Nephron (organoid): ENCODE measurements around the gene PRAME.

ENCODE experiments used
- H3K27ac Mint-ChIP-seq, 3 experiments: 2 replicates each; pipeline ENCODE4 v1.8.0; 2020; ENCODE audit warnings: mixed read lengths in 3 of 3, mild to moderate bottlenecking in 2 of 3, moderate library complexity in 1 of 3
- H3K27me3 Mint-ChIP-seq: 2 replicates; pipeline ENCODE4 v1.8.0; 2021; ENCODE audit warnings: low read depth, mild to moderate bottlenecking, moderate library complexity, mixed read lengths
- H3K36me3 Mint-ChIP-seq: 2 replicates; pipeline ENCODE4 v1.8.0; 2020; ENCODE audit warnings: low read depth, mixed read lengths
- H3K4me1 Mint-ChIP-seq: 2 replicates; pipeline ENCODE4 v1.8.0; 2020; ENCODE audit warnings: mixed read lengths
- H3K4me3 Mint-ChIP-seq, 3 experiments: 2 replicates each; pipeline ENCODE4 v1.8.0; 2020; ENCODE audit warnings: mild to moderate bottlenecking in 3 of 3, mixed read lengths in 3 of 3, moderate library complexity in 2 of 3
- H3K9me3 Mint-ChIP-seq: 2 replicates; pipeline ENCODE4 v1.8.0; 2020; ENCODE audit warnings: mixed read lengths
- CTCF ChIP-seq, 3 experiments: fragments of 200-600 bp; sonication (generic); IDR thresholded peaks; one replicate each; pipeline ENCODE4 v1.5.0; 2021; ENCODE audit warnings: antibody characterized with exemption in 3 of 3; ENCODE audit not compliant: unreplicated experiment in 3 of 3

PRAME gene

DNA sequence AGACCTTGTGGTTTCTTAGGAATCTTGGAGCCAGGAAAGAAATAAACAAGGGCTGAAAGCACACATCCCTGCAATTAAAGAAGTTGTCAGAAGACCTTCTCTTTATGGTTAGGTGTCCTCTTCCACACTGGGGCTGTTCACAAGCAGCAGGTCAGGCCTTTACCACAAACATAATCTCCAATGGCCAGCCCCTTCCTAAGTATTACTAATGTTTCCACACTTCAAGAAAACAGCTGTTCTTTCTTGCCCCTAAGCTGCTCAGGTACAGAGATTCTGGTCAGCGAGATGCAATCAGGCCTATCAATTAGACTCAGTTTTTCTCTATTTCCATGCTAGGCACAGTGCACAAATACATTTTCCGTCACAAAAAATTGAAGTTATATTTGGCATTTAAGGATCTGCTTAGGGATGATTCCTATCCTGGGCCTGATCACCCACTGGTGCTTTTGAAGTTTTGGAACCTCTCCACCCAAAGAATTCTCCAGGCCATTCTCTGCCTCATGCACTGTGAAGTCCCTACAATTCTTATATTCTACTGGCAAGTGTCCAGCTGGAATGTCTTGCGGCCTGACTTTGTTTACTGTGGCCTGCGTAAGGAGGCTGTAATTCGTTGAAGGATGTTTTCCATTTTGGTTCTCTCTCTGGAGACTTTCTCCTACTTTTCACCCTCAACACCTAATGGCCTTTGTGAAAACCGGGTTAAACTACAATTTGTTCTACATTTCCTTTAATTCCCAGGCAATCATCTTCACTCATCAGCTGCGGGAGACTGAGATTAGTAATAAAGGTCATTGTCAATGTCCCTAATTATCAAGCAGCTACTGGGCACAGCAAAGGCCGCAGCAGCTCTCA, 5.1 kb downstream of the PRAME start:
- peaks cover 24% of the 10 kb centered on the region for H3K27me3 Mint-ChIP-seq
- H3K4me1 Mint-ChIP-seq, result no peaks in the 10 kb centered on the region
- no peaks in the 10 kb centered on the region for H3K9me3 Mint-ChIP-seq
- H3K27ac Mint-ChIP-seq, result no peak overlapping the region
- no peak for TF ChIP-seq CTCF (IDR thresholded peaks at IDR 0.05; ENCODE audit: unreplicated experiment in 3 of 3)
- no peaks in the 10 kb centered on the region for H3K36me3 Mint-ChIP-seq
- H3K4me3 Mint-ChIP-seq, result no peak overlapping the region

- peaks cover 32% of the 10 kb centered on the region for H3K27me3 Mint-ChIP-seq
- H3K36me3 Mint-ChIP-seq, result no peaks in the 10 kb centered on the region
- H3K4me3 Mint-ChIP-seq, result no peak overlapping the region
- no peak for TF ChIP-seq CTCF (IDR thresholded peaks at IDR 0.05; ENCODE audit: unreplicated experiment in 3 of 3)
- no peak overlapping the region for H3K27ac Mint-ChIP-seq
- no peaks in the 10 kb centered on the region for H3K4me1 Mint-ChIP-seq
- no peaks in the 10 kb centered on the region for H3K9me3 Mint-ChIP-seq
Observed at GRCh38 chr22:22553141-22553540, 5.9 kb downstream of the PRAME start.

DNA sequence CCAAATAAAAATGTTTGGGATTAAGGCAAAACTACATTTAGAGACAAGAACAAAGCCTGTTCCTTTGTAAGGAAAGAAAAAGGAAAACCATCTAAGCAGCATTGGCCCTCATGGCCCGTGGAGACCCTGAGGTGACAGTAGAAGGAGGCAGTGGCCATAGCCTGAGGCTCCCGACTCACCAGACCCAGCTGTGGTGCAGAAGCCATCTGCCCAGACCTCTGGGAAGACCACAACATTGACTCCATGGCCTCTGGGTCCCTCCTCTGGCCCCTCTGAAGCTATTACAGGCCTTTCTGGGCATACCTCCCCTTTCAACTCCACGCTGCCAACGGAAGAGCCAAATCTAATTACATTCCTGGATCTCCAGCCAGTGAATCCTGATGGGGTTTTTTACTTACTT, 6.4 kb downstream of the PRAME start:
- H3K27ac Mint-ChIP-seq, result no peak overlapping the region
- no peaks in the 10 kb centered on the region for H3K36me3 Mint-ChIP-seq
- no peaks in the 10 kb centered on the region for H3K9me3 Mint-ChIP-seq
- TF ChIP-seq CTCF (IDR thresholded peaks at IDR 0.05; ENCODE audit: unreplicated experiment in 3 of 3), result no peak
- peaks cover 37% of the 10 kb centered on the region for H3K27me3 Mint-ChIP-seq
- H3K4me1 Mint-ChIP-seq, result no peaks in the 10 kb centered on the region
- H3K4me3 Mint-ChIP-seq, result no peak overlapping the region

GRCh38 chr22:22550789-22551434, 8.2 kb downstream of the PRAME start:
- H3K9me3 Mint-ChIP-seq, result no peaks in the 10 kb centered on the region
- H3K36me3 Mint-ChIP-seq, result no peaks in the 10 kb centered on the region
- H3K4me1 Mint-ChIP-seq, result no peaks in the 10 kb centered on the region
- no peak overlapping the region for H3K4me3 Mint-ChIP-seq
- no peak for TF ChIP-seq CTCF (IDR thresholded peaks at IDR 0.05; ENCODE audit: unreplicated experiment in 3 of 3)
- peaks cover 39% of the 10 kb centered on the region for H3K27me3 Mint-ChIP-seq
- H3K27ac Mint-ChIP-seq, result no peak overlapping the region

GRCh38 chr22:22548910-22549309, 10.2 kb downstream of the PRAME start:
- H3K27me3 Mint-ChIP-seq, result peaks cover 35% of the 10 kb centered on the region
- no peaks in the 10 kb centered on the region for H3K4me1 Mint-ChIP-seq
- no peaks in the 10 kb centered on the region for H3K36me3 Mint-ChIP-seq
- H3K27ac Mint-ChIP-seq, result no peak overlapping the region
- no peaks in the 10 kb centered on the region for H3K9me3 Mint-ChIP-seq
- TF ChIP-seq CTCF (IDR thresholded peaks at IDR 0.05; ENCODE audit: unreplicated experiment in 3 of 3), result no peak
- no peak overlapping the region for H3K4me3 Mint-ChIP-seq
